WERI-Rb-1 (cell line): ENCODE data around the gene KCNQ1OT1.

Experiments used
- DNase-seq: peaks from one replicate; pipeline ENCODE4 v3.0.0-alpha.2; 2020
- H3K27ac ChIP-seq: fragments of 250-450 bp; sonication (Bioruptor Pico); 2 replicates; pipeline ENCODE4 v1.5.1; 2020; ENCODE audit warnings: mild to moderate bottlenecking, moderate library complexity
- H3K27me3 ChIP-seq: fragments of 250-450 bp; sonication (Bioruptor Pico); 2 replicates; pipeline ENCODE4 v1.5.1; 2021; ENCODE audit warnings: mild to moderate bottlenecking, low read depth, moderate library complexity; ENCODE audit not compliant: insufficient read depth, severe bottlenecking
- H3K36me3 ChIP-seq: fragments of 250-450 bp; sonication (Bioruptor Pico); 2 replicates; pipeline ENCODE4 v1.5.1; 2020; ENCODE audit warnings: mild to moderate bottlenecking, moderate library complexity
- H3K4me3 ChIP-seq: 2 replicates; pipeline ENCODE4 v1.5.1; 2011; ENCODE audit warnings: low read depth, mild to moderate bottlenecking, control low read depth, low read length
- H3K9me3 ChIP-seq: fragments of 250-450 bp; sonication (Bioruptor Pico); 2 replicates; pipeline ENCODE4 v1.5.1; 2021; ENCODE audit warnings: mild to moderate bottlenecking, moderate library complexity; ENCODE audit not compliant: severe bottlenecking
- CTCF ChIP-seq: IDR thresholded peaks from 2 replicates; pipeline ENCODE4 v1.5.1; 2011; ENCODE audit warnings: low read depth, mild to moderate bottlenecking, control low read depth, inconsistent platforms, low read length

The KCNQ1OT1 gene

GRCh38 chr11:2670541-2671100 lies 29.2 kb downstream of the KCNQ1OT1 start:
- Histone ChIP-seq H3K4me3 (no peak overlapping the region), H3K27ac (no peak overlapping the region), H3K36me3 (peaks cover 2% of the 10 kb centered on the region; the same call in 1 of the 2 replicates), H3K27me3 (no peaks in the 10 kb centered on the region), H3K9me3 (no peaks in the 10 kb centered on the region)
- TF ChIP-seq CTCF, result no peak
- peak; percentile 2 for DNase-seq

GRCh38 chr11:2669634-2670469 lies 29.9 kb downstream of the KCNQ1OT1 start:
- Histone ChIP-seq H3K27ac (peak overlapping the region; percentile 22; the same call in 1 of the 2 replicates), H3K4me3 (no peak overlapping the region), H3K36me3 (peaks cover 2% of the 10 kb centered on the region; the same call in 1 of the 2 replicates), H3K27me3 (no peaks in the 10 kb centered on the region), H3K9me3 (no peaks in the 10 kb centered on the region)
- peak; percentile 15 for DNase-seq
- no peak for TF ChIP-seq CTCF

- Histone ChIP-seq H3K36me3 (no peaks in the 10 kb centered on the region; the same call in 1 of the 2 replicates), H3K9me3 (no peaks in the 10 kb centered on the region), H3K4me3 (no peak overlapping the region), H3K27ac (no peak overlapping the region), H3K27me3 (no peaks in the 10 kb centered on the region)
- DNase-seq, result peak; percentile 0
- no peak for TF ChIP-seq CTCF
Measured at GRCh38 chr11:2668876-2669275, 30.9 kb downstream of the KCNQ1OT1 start.

GRCh38 chr11:2667940-2668339 lies 31.9 kb downstream of the KCNQ1OT1 start:
- H3K27ac ChIP-seq, result no peak overlapping the region
- no peaks in the 10 kb centered on the region; the same call in 1 of the 2 replicates for H3K36me3 ChIP-seq
- no peaks in the 10 kb centered on the region for H3K9me3 ChIP-seq
- TF ChIP-seq CTCF, result no peak
- H3K27me3 ChIP-seq, result no peaks in the 10 kb centered on the region
- DNase-seq, result peak; percentile 1
- H3K4me3 ChIP-seq, result no peak overlapping the region

GRCh38 chr11:2666828-2667570 lies 32.8 kb downstream of the KCNQ1OT1 start:
- Histone ChIP-seq H3K9me3 (no peaks in the 10 kb centered on the region), H3K36me3 (no peaks in the 10 kb centered on the region; the same call in 1 of the 2 replicates), H3K27ac (no peak overlapping the region), H3K4me3 (no peak overlapping the region), H3K27me3 (no peaks in the 10 kb centered on the region)
- DNase-seq, result peak; percentile 23
- no peak for TF ChIP-seq CTCF
